Cerebellar cortex (tissue), 1 donor: ENCODE measurements around the gene STX11.
"Not testable (repeated sequence)": the region's sequence is repeated elsewhere in the genome, so short reads cannot be mapped to it uniquely, and the experiment has no call there.

Experiments
- DNase-seq: peaks from one replicate; pipeline ENCODE4 v3.0.0-alpha.2; 2015; ENCODE audit warnings: low spot score

Gene STX11

GRCh38 chr6:144177726-144178125 lies 27.4 kb downstream of the STX11 start:
- no peak for DNase-seq

GRCh38 chr6:144178323-144178722 lies 28.0 kb downstream of the STX11 start:
- no peak for DNase-seq

GRCh38 chr6:144179237-144179636 lies 28.9 kb downstream of the STX11 start:
- DNase-seq, result no peak

- no peak for DNase-seq
These were observed 29.5 kb downstream of the STX11 start for GRCh38 chr6:144179828-144180227.

- not testable (repeated sequence) for DNase-seq
These were observed 30.0 kb downstream of the STX11 start for GRCh38 chr6:144180354-144180753.

- no peak for DNase-seq
These were observed 31.3 kb downstream of the STX11 start for GRCh38 chr6:144181639-144182038.

GRCh38 chr6:144184186-144184585 lies 33.9 kb downstream of the STX11 start:
- DNase-seq, result not testable (repeated sequence)

GRCh38 chr6:144185133-144185836 lies 35.0 kb downstream of the STX11 start:
- no peak for DNase-seq

- no peak for DNase-seq
These were observed 36.7 kb downstream of the STX11 start for GRCh38 chr6:144186817-144187625.

- DNase-seq, result no peak
These were observed 39.0 kb downstream of the STX11 start for GRCh38 chr6:144189351-144189750.

- no peak for DNase-seq
These were observed 39.8 kb downstream of the STX11 start for GRCh38 chr6:144190080-144190479.

GRCh38 chr6:144190593-144190992 lies 40.3 kb downstream of the STX11 start:
- DNase-seq, result no peak

- no peak for DNase-seq
These were observed 42.9 kb downstream of the STX11 start for GRCh38 chr6:144193181-144193580.

GRCh38 chr6:144194293-144194810 lies 44.0 kb downstream of the STX11 start:
- no peak for DNase-seq

- DNase-seq, result no peak
These were observed 45.5 kb downstream of the STX11 start for GRCh38 chr6:144195671-144196270.

- DNase-seq, result no peak
These were observed 47.6 kb downstream of the STX11 start for GRCh38 chr6:144197919-144198318.

- DNase-seq, result no peak
These were observed 52.7 kb downstream of the STX11 start for GRCh38 chr6:144202879-144203468.

GRCh38 chr6:144211160-144211559 lies 60.8 kb downstream of the STX11 start:
- no peak for DNase-seq

GRCh38 chr6:144213315-144213714 lies 63.0 kb downstream of the STX11 start:
- no peak for DNase-seq

- DNase-seq, result no peak
These were observed 63.7 kb downstream of the STX11 start for GRCh38 chr6:144214029-144214428.

GRCh38 chr6:144214622-144215401 lies 64.5 kb downstream of the STX11 start:
- DNase-seq, result no peak
